SU-DHL-6 (cell line): ENCODE results near the gene KCTD17.

Experiments
- H2AFZ ChIP-seq: fragments of 200-600 bp; sonication (generic); 2 replicates; pipeline ENCODE4 v1.6.1; 2014; ENCODE audit warnings: low read depth, mild to moderate bottlenecking, moderate library complexity, mixed read lengths, antibody characterized with exemption, low read length; ENCODE audit not compliant: severe bottlenecking
- H3F3A ChIP-seq: fragments of 200-600 bp; shearing (Covaris generic); 2 replicates; pipeline ENCODE4 v1.6.0; 2016; ENCODE audit warnings: antibody characterized with exemption, mild to moderate bottlenecking; ENCODE audit not compliant: insufficient read depth
- H3K27ac ChIP-seq: fragments of 200-600 bp; sonication (generic); 2 replicates; pipeline ENCODE4 v1.5.1; 2016; ENCODE audit warnings: low read depth, mild to moderate bottlenecking, low read length, moderate library complexity, mixed read lengths
- H3K27me3 ChIP-seq: fragments of 200-600 bp; sonication (generic), shearing (Covaris generic); 2 replicates; pipeline ENCODE4 v1.6.0; 2014; ENCODE audit warnings: mild to moderate bottlenecking, low read length
- H3K36me3 ChIP-seq: fragments of 200-600 bp; sonication (generic); 2 replicates; pipeline ENCODE4 v1.6.1; 2014; ENCODE audit warnings: mild to moderate bottlenecking, low read length, mixed read lengths
- H3K4me2 ChIP-seq: fragments of 300-600, 200-600 bp; shearing (Covaris generic), sonication (generic); 2 replicates; pipeline ENCODE4 v1.6.0; 2014; ENCODE audit warnings: low read length, low read depth, mild to moderate bottlenecking; ENCODE audit not compliant: poor library complexity, severe bottlenecking
- H3K4me3 ChIP-seq: fragments of 200-600 bp; sonication (generic); 2 replicates; pipeline ENCODE4 v1.5.1; 2014; ENCODE audit warnings: antibody characterized with exemption, low read length, mild to moderate bottlenecking, mixed read lengths; ENCODE audit not compliant: insufficient read depth, poor library complexity, severe bottlenecking
- H3K79me2 ChIP-seq: fragments of 200-600 bp; sonication (generic); 2 replicates; pipeline ENCODE4 v1.6.1; 2014; ENCODE audit warnings: mild to moderate bottlenecking, low read length, moderate library complexity; ENCODE audit not compliant: insufficient read depth
- H3K9ac ChIP-seq: fragments of 200-600 bp; sonication (generic); 2 replicates; pipeline ENCODE4 v1.7.0; 2014; ENCODE audit warnings: mild to moderate bottlenecking, low read length
- H3K9me2 ChIP-seq: fragments of 200-600 bp; sonication (generic); replicated peaks from 2 replicates; pipeline ENCODE4 v1.6.1; 2014; ENCODE audit warnings: low read length; ENCODE audit not compliant: insufficient read depth
- H3K9me3 ChIP-seq: fragments of 200-600 bp; sonication (generic); 2 replicates; pipeline ENCODE4 v1.6.1; 2014; ENCODE audit warnings: low read length, mixed read lengths; ENCODE audit not compliant: insufficient read depth
- H4K20me1 ChIP-seq: fragments of 200-600 bp; sonication (generic); 2 replicates; pipeline ENCODE4 v1.6.1; 2014; ENCODE audit warnings: low read depth, mild to moderate bottlenecking, antibody characterized with exemption, low read length, moderate library complexity, mixed read lengths
- CTCF ChIP-seq: fragments of 200-600 bp; sonication (generic); IDR thresholded peaks from one replicate; pipeline ENCODE4 v1.5.1; 2017; ENCODE audit warnings: antibody characterized with exemption, mild to moderate bottlenecking, low read length, moderate library complexity; ENCODE audit not compliant: insufficient read depth, poor library complexity, severe bottlenecking
- EZH2phosphoT487 ChIP-seq: fragments of 200-600 bp; sonication (generic), shearing (Covaris generic); conservative IDR thresholded peaks from 2 replicates; pipeline ENCODE4 v1.6.1; 2018; ENCODE audit warnings: mild to moderate bottlenecking, antibody characterized with exemption, low read length, moderate library complexity, mixed read lengths

KCTD17 gene

GRCh38 chr22:37068859-37069258 is 17.3 kb downstream of the KCTD17 start:
- TF ChIP-seq CTCF (no peak), EZH2phosphoT487 (no peak)

GRCh38 chr22:37069319-37069718 is 17.8 kb downstream of the KCTD17 start:
- H3K4me3 ChIP-seq: no peak overlapping the region
- H3K4me2 ChIP-seq: no peak overlapping the region
- H3K9ac ChIP-seq: no peak overlapping the region

More at GRCh38 chr22:37068859-37069258, 17.3 kb downstream of the KCTD17 start:
- H3K4me3 ChIP-seq: no peak overlapping the region
- H3K36me3 ChIP-seq: no peaks in the 10 kb centered on the region
- no peak overlapping the region for H3K9ac ChIP-seq
- no peaks in the 10 kb centered on the region for H3K79me2 ChIP-seq
- no peak overlapping the region for H3K4me2 ChIP-seq
- H3K27ac ChIP-seq: no peak overlapping the region
- H3F3A ChIP-seq: no peaks in the 10 kb centered on the region
- H4K20me1 ChIP-seq: no peaks in the 10 kb centered on the region
- H3K27me3 ChIP-seq: no peaks in the 10 kb centered on the region
- H2AFZ ChIP-seq: no peak overlapping the region
- no peaks in the 10 kb centered on the region for H3K9me3 ChIP-seq
- H3K9me2 ChIP-seq: no peaks in the 10 kb centered on the region

GRCh38 chr22:37069719-37070118 is 18.2 kb downstream of the KCTD17 start:
- Histone ChIP-seq H3K27me3 (no peaks in the 10 kb centered on the region), H3K9me2 (no peaks in the 10 kb centered on the region), H3K36me3 (no peaks in the 10 kb centered on the region), H3F3A (no peaks in the 10 kb centered on the region), H3K9me3 (no peaks in the 10 kb centered on the region), H3K4me2 (no peak overlapping the region), H3K9ac (no peak overlapping the region), H3K4me3 (no peak overlapping the region), H2AFZ (no peak overlapping the region), H3K27ac (no peak overlapping the region), H3K79me2 (no peaks in the 10 kb centered on the region), H4K20me1 (no peaks in the 10 kb centered on the region)
- TF ChIP-seq CTCF (no peak), EZH2phosphoT487 (no peak)

More at GRCh38 chr22:37069319-37069718, 17.8 kb downstream of the KCTD17 start:
- Histone ChIP-seq H3K27ac (no peak overlapping the region), H3K27me3 (no peaks in the 10 kb centered on the region), H3K9me2 (no peaks in the 10 kb centered on the region), H3K9me3 (no peaks in the 10 kb centered on the region), H3K36me3 (no peaks in the 10 kb centered on the region), H3K79me2 (no peaks in the 10 kb centered on the region), H4K20me1 (no peaks in the 10 kb centered on the region), H3F3A (no peaks in the 10 kb centered on the region), H2AFZ (no peak overlapping the region)
- TF ChIP-seq EZH2phosphoT487 (no peak), CTCF (no peak)
